IPS-NIHi11 (cell line): ENCODE data around the gene KLHL17.
"Not testable (repeated sequence)": the region's sequence is repeated elsewhere in the genome, so short reads cannot be mapped to it uniquely, and the experiment has no call there.

Source experiments
- DNase-seq: peaks from one replicate; pipeline ENCODE4 v3.0.0; 2012; ENCODE audit warnings: mixed read lengths, low spot score

The KLHL17 gene

GRCh38 chr1:1001057-1001783 lies 40.8 kb downstream of the KLHL17 start:
- DNase-seq, result peak; percentile 51

- DNase-seq, result no peak
These were observed 43.4 kb downstream of the KLHL17 start for GRCh38 chr1:1003618-1004419.

- no peak for DNase-seq
These were observed 44.0 kb downstream of the KLHL17 start for GRCh38 chr1:1004420-1004779.

- peak; percentile 37 for DNase-seq
These were observed 44.7 kb downstream of the KLHL17 start for GRCh38 chr1:1004780-1005697.

- no peak for DNase-seq
These were observed 45.5 kb downstream of the KLHL17 start for GRCh38 chr1:1005774-1006304.

GRCh38 chr1:1006305-1007159 lies 46.1 kb downstream of the KLHL17 start:
- no peak for DNase-seq

GRCh38 chr1:1010131-1010530 lies 49.7 kb downstream of the KLHL17 start:
- not testable (repeated sequence) for DNase-seq

GRCh38 chr1:1011396-1011949 lies 51.1 kb downstream of the KLHL17 start:
- DNase-seq, result no peak

- DNase-seq, result not testable (repeated sequence)
These were observed 52.3 kb downstream of the KLHL17 start for GRCh38 chr1:1012736-1013104.

GRCh38 chr1:1013105-1013921 lies 52.9 kb downstream of the KLHL17 start, which contains the start of gene ISG15:
Gene ISG15, plus strand, starts transcription at chr1:1013497. Its CDS starts 77 bp downstream, at chr1:1013574.
- DNase-seq, result no peak

- no peak for DNase-seq
These were observed 53.7 kb downstream of the KLHL17 start for GRCh38 chr1:1013922-1014648.

GRCh38 chr1:1014799-1015681 lies 54.7 kb downstream of the KLHL17 start:
- DNase-seq, result no peak
